Measurements from ENCODE around the gene SBF2. TPM values are rescaled to one million over a fixed set of nuclear protein-coding genes. Genes with fewer than 3 reads are reported as not detected.

The SBF2 gene
- total RNA-seq, 1 donor from 2014 or later, result 38.5 TPM

- TF ChIP-seq, protein P1, sequence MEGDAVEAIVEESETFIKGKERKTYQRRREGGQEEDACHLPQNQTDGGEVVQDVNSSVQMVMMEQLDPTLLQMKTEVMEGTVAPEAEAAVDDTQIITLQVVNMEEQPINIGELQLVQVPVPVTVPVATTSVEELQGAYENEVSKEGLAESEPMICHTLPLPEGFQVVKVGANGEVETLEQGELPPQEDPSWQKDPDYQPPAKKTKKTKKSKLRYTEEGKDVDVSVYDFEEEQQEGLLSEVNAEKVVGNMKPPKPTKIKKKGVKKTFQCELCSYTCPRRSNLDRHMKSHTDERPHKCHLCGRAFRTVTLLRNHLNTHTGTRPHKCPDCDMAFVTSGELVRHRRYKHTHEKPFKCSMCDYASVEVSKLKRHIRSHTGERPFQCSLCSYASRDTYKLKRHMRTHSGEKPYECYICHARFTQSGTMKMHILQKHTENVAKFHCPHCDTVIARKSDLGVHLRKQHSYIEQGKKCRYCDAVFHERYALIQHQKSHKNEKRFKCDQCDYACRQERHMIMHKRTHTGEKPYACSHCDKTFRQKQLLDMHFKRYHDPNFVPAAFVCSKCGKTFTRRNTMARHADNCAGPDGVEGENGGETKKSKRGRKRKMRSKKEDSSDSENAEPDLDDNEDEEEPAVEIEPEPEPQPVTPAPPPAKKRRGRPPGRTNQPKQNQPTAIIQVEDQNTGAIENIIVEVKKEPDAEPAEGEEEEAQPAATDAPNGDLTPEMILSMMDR (IDR thresholded peaks at IDR 0.05), result no peak
- no peak overlapping the region for H3K27ac ChIP-seq
- intact Hi-C loops (cut with DNase I), result no loop called here
- DNase-seq (no peak), ATAC-seq (no peak)
- H3K4me3 ChIP-seq, result no peak overlapping the region
- no peaks in the 10 kb centered on the region for H3K27me3 ChIP-seq
- peaks cover 16% of the 10 kb centered on the region for H3K36me3 ChIP-seq
- H3K4me1 ChIP-seq, result no peaks in the 10 kb centered on the region
- H3K9me3 ChIP-seq, result no peaks in the 10 kb centered on the region
Observed at GRCh38 chr11:9955391-9955790, 338.6 kb downstream of the SBF2 start.

- peaks cover 4% of the 10 kb centered on the region for H3K36me3 ChIP-seq
- DNase-seq, result no peak
- no peak overlapping the region for H3K4me3 ChIP-seq
- TF ChIP-seq, protein P1 (IDR thresholded peaks at IDR 0.05), result no peak
- H3K9me3 ChIP-seq, result no peaks in the 10 kb centered on the region
- intact Hi-C loops (cut with DNase I), result no loop called here
- no peak for ATAC-seq
- H3K4me1 ChIP-seq, result no peaks in the 10 kb centered on the region
- H3K27ac ChIP-seq, result no peak overlapping the region
- no peaks in the 10 kb centered on the region for H3K27me3 ChIP-seq
Observed at GRCh38 chr11:9953994-9954626, 339.9 kb downstream of the SBF2 start.

- TF ChIP-seq, protein P1 (IDR thresholded peaks at IDR 0.05), result no peak
- no peak for ATAC-seq
- H3K9me3 ChIP-seq, result no peaks in the 10 kb centered on the region
- H3K4me3 ChIP-seq, result no peak overlapping the region
- no peaks in the 10 kb centered on the region for H3K36me3 ChIP-seq
- intact Hi-C loops (cut with DNase I), result no loop called here
- H3K27me3 ChIP-seq, result no peaks in the 10 kb centered on the region
- H3K4me1 ChIP-seq, result no peaks in the 10 kb centered on the region
- no peak overlapping the region for H3K27ac ChIP-seq
- DNase-seq, result no peak
Observed at GRCh38 chr11:9952511-9953196, 341.4 kb downstream of the SBF2 start.

GRCh38 chr11:9951807-9952206 lies 342.2 kb downstream of the SBF2 start:
- DNase-seq, result no peak
- H3K4me1 ChIP-seq, result no peaks in the 10 kb centered on the region
- intact Hi-C loops (cut with DNase I), result no loop called here

DNA sequence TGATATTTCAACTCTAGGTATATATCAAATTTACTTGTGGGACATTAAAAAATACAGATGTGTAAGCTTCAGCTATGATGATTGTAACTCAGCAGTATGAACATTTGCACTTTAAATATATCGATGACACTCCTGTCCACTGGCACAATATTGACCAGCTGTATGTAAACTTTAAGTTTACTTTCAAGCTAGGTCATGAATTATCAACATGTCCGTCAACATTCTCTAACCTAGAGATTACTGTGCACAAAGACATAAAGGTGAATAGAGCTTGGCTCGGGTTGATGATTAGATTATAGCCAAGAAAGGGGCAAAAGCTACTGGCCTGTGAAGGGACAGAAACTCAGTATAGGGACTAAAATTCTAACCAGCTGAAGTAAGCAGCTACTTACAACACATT lies 343.6 kb downstream of the SBF2 start:
- DNase-seq, result no peak
- Histone ChIP-seq H3K4me3 (no peak overlapping the region), H3K9me3 (no peaks in the 10 kb centered on the region), H3K36me3 (no peaks in the 10 kb centered on the region), H3K4me1 (no peaks in the 10 kb centered on the region), H3K27ac (no peak overlapping the region), H3K27me3 (no peaks in the 10 kb centered on the region)
- TF ChIP-seq, protein P1 (IDR thresholded peaks at IDR 0.05), result no peak
- intact Hi-C loops (cut with DNase I), result no loop called here
- ATAC-seq, result no peak

More at GRCh38 chr11:9951807-9952206, 342.2 kb downstream of the SBF2 start:
- no peaks in the 10 kb centered on the region for H3K27me3 ChIP-seq
- H3K9me3 ChIP-seq, result no peaks in the 10 kb centered on the region
- TF ChIP-seq, protein P1 (IDR thresholded peaks at IDR 0.05), result no peak
- H3K4me3 ChIP-seq, result no peak overlapping the region
- no peaks in the 10 kb centered on the region for H3K36me3 ChIP-seq
- no peak for ATAC-seq
- H3K27ac ChIP-seq, result no peak overlapping the region

Measured in upper lobe of right lung (tissue), 1 donor.